Measurements from ENCODE around the gene EFL1.
A peak's percentile ranks its signal among the peaks of the same experiment; 100 is the strongest.
"Not testable (repeated sequence)": the region's sequence is repeated elsewhere in the genome, so short reads cannot be mapped to it uniquely, and the experiment has no call there.

EFL1 gene

DNA sequence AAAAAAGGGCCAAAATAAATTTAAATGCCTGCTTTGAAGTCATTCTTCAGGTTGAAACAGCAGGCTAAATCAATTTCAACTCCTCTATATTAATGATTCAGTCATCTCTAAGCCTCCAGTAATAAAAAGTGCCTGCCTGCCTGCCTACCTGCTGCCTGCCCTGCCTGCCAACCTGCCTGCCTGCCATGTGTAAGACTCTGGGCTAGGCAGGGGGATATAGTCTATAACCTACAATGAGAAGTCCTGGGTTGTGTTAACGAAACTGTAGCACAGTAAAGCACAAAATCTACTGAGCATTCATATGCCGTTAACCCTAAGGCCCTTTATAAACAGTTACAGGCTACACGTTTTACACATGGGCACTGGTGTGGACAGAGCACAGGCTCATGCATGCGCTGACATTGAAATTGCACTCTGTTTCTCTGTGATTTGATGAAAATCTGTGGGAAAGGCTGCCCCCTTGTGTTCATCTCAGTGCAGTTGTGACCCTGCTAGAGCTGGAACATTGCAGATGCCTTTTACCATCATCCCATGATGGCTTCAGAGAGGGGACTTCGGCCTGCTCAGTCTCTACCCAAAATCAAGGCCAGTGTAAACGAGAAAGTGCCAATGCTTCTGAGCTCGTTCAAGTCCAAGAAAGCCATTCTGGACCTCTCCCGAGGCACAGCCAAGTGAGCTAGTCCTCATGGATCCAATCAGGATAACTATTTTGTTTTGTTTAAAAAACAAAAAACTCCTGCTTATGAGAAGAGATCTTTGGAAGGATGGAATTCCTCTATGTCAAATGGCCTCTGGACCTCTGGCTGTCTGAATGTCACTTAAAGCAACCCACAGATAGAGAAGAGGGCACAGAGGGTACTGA, 64.6 kb downstream of the EFL1 start:
- peak; percentile 11 to 17 for DNase-seq (ENCODE audit: low read depth in 2 of 2)

DNA sequence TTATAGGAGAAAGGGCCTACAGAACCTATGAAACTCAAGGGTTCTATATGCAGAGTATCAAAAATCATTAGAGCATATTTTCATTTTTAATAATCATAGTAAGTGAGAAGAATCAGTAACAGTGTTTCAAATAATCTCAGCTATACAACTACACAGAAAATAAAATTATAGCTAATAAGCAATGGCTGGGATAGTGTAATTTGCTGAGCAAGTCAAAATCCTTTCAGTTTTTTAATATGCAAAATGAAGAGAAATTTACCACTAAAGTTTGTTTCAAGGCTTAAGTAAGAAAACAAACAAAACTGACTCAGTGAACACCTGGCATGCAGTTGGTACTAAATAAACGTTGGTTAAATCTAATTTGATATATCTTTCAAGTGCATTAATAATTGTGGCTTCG, 66.2 kb downstream of the EFL1 start:
- DNase-seq (ENCODE audit: low read depth in 2 of 2): no peak

DNA sequence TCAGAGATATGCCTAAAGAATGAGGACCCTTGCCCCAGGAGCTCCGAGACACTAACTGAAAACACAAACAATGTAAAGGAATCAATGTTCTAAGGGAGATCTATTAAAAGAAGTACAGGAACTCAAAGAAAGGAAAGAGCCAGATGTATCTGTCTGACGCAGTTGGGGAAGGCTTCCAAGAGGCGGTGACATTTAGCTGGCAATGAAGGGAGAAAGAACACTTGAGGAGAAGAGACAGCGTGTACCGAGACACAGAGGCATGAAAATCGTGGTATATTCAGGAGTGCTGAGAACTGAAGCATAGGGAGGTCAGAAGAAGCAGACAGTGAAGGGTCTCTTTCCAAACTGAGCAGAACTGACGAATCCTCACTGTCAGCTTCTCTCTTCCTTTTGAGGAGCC, 66.7 kb downstream of the EFL1 start:
- not testable (repeated sequence) for DNase-seq (ENCODE audit: low read depth in 2 of 2)

DNA sequence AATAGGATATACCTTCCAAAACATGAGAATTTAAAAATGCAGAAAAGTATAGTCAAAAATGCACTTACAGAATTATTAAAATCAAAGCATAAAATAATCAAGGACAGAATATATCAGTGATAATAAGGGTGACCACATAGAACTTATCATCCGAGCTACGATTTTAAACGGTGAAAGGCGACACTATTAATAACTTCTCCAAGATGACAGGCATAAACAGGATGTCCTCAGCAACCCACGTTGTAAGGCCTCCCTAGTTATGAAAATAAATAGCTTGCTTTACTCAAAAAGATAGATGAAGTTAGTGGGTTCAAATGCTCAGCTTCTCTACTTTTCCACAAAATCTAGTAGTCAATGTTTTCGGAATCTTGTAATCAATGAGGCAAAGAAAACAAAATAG, 68.0 kb downstream of the EFL1 start:
- DNase-seq (ENCODE audit: low read depth in 2 of 2): not testable (repeated sequence)

DNA sequence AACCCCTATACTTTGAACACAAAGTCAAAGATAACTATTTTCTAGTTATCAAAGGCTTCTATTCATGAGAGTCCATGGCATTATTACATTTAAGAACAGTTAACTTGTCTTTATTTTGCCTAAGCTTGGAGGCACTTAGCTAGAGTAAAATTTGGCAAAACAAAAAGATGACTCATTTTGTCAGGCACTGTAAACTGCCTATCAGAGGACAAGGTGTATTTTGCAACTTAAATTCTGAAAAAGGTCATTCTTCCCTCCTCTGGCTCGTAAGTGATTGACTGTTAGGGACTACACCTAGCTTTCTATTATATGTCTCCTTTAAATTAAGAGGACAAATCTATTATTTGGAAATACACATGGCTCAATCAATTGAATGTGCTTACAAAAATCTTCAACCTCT, 69.1 kb downstream of the EFL1 start:
- not testable (repeated sequence) for DNase-seq (ENCODE audit: low read depth in 2 of 2)

DNA sequence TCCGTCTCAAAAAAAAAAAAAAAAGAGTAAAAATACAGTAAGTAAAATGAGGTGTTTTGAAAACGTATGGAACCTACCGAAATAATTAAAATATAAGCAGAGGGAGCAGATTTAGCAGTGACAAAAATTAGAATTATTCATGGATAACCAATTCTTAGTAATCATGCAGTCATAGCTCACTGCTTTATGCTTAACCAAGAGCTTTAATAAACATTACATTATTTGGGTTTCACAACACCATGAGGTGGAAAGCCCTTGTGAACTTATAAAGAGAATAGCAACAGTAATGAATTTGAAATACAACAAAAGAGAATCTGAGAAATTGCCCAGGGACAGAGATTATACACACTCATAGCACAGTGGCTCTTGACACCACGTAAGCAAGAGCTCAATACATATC, 70.1 kb downstream of the EFL1 start:
- not testable (repeated sequence) for DNase-seq (ENCODE audit: low read depth in 2 of 2)

DNA sequence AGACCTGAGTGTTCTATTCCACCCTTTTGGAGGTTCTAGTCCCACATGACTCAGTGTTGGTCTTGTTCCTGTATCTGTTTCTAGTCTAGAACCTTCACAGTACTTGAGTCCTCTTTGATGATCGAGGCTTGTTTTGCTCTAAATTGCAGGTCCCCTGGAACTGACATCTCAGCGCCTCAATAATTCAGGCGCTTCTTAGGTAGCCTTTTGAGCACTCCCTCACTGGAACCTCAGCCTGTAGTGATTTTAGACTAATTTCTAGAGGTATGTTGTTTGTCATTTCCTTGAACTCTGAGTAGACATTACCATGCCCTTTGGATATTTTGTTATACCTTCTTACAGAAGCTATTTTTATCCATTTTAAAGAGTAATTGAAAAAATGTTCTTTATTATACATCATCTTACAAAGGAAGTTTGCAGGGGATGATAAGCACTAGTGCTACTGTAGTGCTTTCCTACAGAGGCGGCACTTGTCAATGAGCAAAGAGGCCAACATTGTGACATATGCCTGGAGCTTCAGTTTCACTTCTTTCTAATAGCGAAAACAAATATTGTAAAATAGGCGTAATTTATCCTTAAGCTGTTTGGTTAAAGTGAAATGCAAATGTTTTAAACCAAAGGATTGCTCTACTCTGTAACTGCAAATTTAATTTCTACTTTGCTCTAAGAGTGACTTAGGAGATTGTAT, 75.7 kb downstream of the EFL1 start:
- DNase-seq (ENCODE audit: low read depth in 2 of 2): no peak

DNA sequence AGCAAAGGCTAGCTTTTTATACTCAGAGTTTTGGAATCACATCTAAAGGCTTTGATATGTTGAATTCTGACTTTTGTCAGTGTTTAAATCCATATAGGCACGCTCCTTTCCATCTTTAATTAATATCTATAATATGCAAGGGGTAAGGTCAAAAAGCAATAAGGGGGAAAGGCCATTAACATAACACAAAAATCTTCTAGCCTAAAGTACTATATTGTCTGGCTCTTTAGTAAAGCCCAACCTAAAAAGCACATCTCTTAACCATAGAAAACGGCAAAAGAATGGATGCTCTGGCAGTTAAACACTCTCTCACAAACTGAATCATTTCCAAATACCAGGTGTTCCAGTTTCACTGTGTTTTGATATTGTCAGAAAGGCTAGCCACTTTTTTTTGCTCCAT, 76.4 kb downstream of the EFL1 start:
- no peak for DNase-seq (ENCODE audit: low read depth in 2 of 2)

DNA sequence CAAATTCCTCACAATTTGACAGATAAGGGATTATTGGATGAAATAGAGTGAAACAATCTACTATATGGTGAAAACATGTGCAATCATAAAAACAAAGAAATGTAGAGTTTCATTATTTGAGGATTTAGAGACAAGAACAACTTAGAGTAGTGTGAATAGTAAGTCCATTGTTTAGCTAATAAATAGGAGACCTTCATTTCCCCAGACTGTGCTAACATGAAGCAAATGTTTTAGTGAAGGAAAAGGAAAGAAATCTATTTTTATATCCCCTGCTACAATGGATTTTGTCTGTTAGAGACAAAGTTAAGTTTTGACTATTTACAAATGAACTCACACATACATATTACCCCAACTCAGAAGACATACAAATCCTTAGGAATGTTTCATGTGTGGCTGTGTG, 77.8 kb downstream of the EFL1 start:
- no peak for DNase-seq (ENCODE audit: low read depth in 2 of 2)

DNA sequence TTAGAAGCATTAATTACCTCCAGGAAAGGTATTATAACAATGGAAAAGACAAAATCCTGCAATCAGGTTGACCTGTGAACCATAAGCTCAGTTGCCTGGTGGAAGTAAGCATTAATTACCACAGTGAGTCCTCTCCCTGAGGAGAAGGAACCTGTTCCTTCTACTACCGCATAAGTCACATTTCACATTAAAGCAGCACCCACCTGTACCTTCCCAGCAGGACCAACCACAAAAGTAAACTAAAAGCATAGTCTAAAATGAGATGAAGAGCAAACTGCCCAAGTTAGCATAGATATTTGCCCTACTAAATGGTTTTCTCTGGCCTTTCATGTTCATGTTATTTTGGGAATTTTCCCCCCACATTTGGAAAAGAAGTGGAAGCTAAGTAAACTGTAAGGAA, 78.2 kb downstream of the EFL1 start:
- DNase-seq (ENCODE audit: low read depth in 2 of 2): no peak

DNA sequence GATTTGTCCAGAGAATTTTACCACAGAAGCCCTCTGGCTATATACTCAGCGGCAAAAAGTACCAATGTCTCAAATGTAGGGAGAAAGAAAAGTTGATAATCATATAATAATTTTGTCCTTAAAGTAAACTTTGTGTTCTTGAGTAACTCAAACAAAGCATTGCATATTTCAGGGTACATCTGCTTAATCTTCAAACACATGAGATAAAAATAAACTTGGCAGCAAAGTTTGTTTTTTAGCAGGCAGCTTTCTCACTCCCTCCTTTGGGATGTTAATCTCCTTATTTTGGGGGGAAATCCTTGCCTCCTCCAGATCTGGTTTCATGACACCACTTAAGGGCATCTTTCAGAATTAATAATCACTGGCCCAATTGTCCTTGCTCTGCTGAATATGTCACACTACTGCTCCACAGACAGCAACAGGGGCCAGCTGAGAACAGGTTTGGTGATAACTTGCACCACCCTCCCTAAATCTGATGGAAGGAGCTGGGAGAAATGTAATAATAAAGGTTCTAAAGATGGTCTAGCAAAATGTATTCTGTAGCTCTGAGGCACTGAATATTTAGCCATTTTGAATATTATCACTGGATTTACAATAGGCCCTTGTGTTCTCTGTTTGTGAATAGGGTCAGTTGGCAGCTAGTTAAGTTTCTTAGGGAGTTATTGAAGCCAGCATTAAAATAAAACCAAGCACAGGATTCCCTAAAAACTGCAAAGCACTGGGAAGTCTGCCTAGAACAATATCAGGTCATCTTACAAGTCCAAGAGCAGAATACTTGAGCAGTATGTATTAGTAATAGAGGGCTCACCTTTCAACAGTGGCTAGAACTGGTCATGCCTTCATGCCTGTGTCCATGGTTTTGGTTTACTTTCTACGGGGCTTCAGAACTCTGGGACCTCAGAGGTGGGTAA, 79.2 kb downstream of the EFL1 start:
- no peak for DNase-seq (ENCODE audit: low read depth in 2 of 2)

DNA sequence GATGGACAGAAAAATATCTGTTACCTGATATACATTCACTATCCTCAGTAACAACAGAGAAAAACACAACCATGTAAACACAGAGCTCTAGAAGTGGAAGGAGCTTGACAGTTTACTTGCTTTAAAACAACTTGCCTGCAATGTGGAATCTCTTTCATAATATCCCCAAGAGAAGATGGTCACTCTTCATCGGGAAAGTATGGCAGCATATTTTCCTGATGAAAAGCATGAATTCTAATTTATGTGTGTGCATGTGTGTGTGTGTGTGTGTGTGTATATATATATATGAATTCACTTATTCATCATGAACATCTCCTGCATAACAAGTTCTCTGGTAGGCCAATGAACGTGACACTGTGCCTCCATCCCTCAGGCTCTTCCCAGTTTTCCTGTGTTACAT, 81.2 kb downstream of the EFL1 start:
- no peak for DNase-seq (ENCODE audit: low read depth in 2 of 2)

DNA sequence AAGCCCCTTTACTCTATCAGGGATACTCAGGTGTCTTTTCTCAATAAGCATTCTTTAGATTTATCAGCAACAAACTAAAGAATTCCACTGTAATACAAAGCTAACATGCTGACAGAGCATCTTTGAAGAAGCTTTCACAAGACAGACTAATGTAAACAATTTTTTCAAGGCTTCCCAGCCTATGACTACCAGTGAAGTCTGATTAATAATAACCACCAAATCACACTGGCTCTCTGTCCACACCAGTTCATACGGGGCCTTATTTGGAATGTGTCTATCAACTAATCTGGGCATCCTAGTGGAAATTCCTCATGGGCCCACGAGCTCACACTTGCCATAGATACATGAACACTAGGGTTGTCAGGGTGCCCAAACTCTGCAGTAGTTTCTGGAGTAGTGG, 84.5 kb downstream of the EFL1 start:
- no peak for DNase-seq (ENCODE audit: low read depth in 2 of 2)

DNA sequence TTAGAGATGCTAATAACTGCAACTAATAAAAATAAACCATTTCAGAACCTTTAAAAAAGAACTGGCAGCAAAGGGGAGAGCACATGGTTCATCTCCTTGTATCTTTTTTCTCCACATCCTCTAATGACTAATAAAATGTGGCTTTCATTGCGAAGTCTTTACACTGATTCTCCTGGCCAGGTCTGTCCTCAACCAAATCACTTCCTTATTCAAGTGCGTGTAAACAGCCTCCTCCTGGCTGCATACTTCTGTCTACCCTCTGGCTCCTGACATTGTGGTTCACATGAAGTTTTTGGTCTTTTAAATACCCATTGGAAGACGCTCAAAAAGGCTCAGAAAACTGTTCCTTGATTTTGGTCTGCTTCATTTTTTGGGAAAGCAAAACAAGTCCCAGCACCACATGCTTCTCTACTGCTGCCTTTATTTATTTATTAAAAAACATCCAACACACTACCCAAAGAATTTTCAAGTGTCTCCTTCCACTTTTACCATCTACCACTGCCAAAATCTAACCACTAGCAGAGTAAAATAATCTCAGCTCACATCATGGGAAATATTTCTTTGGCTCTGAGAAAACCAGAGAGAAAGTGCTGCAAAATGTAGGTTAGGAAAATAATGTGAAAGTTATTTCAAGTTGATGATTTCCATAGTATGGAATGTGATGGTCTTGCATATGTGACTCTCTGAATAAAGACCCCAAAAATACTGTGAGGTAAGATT, 85.1 kb downstream of the EFL1 start:
- DNase-seq (ENCODE audit: low read depth in 2 of 2): no peak

DNA sequence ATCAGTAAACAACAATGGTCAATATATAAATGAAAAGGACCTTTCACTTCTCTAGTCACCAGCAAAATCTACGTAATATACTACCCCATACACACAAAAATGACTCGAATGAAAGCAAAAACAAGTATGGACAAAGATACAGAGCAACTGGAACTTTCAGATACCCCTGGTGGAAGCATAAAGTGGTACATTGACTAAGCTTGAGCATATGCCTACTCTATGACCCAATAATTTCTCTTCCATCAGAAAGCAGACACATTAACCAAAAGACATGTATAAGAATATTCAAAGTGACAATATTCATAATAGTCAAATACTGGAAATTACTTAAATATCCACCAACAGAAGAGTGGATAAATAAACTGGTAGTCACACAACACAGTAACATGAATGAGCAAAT, 86.0 kb downstream of the EFL1 start:
- DNase-seq (ENCODE audit: low read depth in 2 of 2): no peak

DNA sequence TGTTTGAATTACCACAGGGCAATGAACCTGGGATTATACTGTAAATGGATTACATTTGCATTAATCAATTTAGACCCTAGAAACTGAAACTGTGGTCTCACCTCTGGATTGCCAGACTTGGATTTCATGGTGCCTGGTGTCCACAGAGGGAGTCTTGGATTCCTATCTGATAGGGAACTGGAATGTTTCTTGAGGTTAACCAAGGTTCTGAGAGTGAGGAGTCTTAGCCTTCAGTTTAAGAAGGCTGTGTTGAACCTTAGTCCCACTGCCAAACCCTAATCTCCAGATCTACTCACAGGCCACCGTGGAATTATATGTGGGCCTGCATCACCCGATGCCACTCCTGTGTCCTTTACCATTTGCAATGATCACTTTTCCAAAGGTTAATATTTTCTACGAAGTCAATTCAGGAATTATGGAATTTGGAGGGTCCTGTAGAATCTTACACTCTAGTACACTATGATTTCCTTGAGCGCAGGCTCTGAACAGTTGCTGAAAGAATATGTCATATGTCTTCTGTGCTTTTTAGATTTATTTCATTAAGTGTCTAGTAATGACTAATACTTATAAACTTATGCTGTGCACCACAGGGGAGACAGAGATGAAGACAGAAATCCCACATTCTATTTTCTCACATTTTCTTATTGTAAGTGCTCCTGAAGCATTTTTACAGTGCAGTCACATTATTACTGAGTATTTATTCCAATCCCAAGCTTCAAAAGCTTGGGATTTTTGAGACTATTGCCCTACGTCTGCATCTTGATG, 87.9 kb downstream of the EFL1 start:
- DNase-seq (ENCODE audit: low read depth in 2 of 2): no peak

DNA sequence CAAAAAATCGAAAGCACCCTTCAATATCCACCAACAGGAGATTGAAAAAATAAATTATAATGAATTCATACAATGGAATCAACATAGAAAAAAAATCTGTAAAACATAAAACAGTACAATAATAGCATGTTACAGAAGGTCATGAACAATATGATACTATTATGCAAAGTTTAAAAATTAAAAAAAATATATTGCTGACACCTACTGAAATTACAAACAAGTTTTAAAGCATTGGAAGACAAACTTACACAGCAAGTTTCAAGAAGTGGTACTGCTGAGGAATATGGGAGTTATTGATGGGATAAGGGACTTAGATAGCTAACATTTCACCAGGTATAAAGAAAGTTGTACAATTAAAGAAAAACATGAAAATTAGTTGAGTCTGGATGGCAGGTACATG, 89.4 kb downstream of the EFL1 start:
- DNase-seq (ENCODE audit: low read depth in 2 of 2): no peak

DNA sequence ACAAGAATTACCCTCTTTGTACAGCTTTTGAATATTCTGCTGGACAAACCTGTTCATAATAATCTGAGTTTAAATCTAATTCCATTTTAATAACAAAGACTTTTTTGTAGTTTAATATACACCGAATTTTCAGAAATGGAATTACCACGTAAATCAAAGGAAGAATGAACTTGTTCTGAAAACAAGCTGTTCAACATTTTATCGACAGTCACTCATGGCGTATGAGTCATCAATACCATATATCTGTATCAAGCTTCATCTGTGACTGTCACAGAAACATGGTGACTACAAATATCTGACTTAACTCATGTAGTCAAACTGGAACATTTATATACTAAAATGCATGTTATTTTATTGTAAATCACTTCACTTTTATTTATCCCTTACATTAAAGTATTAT, 90.0 kb downstream of the EFL1 start:
- no peak for DNase-seq (ENCODE audit: low read depth in 2 of 2)

DNA sequence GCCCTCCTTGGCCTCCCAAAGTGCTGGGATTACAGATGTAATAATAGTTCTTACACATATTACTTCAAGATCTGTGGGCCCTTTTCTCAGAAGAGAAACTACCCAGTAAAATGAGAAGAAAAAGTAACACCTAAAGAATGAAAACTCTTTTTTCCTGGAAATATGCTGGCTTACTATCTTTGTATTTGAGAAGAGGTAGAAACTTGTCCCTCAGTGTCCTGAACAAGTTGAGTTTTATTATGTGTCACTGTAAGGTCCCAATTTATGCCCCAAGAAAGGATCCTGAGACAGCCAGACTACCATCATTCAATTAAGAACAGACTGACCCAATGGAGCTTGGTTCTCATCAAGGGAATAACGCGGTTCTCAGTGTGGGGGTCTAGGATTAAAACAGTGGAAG, 93.8 kb downstream of the EFL1 start:
- no peak for DNase-seq (ENCODE audit: low read depth in 2 of 2)

DNA sequence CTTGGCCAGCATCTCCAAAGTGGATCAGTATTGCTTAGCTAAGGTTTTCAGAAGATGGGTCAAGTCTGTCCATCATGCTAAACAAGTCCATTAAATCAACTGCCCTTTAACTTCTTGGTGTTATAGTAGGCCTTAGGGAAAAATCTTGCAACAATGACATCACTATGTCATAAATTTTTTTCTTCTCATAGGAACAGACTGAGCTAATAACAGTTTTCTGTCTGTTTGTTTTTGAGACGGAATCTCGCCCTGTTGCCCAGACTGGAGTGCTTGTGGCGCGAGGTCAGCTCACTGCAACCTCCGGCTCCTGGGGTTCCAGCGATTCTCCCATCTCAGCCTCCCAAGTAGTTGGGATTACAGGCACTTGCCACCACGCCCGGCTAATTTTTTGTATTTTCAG, 94.2 kb downstream of the EFL1 start:
- DNase-seq (ENCODE audit: low read depth in 2 of 2): no peak

DNA sequence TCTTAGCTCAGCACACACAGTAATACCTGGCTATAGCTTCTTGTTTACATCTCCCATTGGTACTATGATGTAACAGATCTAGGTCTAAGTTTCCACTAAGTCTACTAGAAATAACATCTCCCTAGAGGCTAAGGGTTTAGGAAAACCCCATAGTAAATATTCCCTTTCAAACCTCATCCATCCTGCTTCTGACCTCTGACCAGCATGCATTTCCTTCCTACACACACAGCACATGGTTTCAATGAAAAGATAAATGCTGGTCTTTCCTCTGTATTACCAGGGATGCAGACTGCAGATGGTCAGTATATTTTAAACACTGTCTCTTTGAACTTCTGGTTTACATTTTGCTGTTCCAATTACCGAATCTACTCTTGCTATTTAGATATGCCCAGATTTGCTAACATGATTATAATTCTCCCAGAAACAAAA, 96.6 kb downstream of the EFL1 start:
- DNase-seq (ENCODE audit: low read depth in 2 of 2): no peak
